PFSK-1 (cell line): Measurements from ENCODE around the gene MX2.

ENCODE experiments used
- POLR2AphosphoS5 ChIP-seq: IDR thresholded peaks from 2 replicates; pipeline ENCODE4 v1.6.1; 2012; ENCODE audit warnings: low read depth, mild to moderate bottlenecking, control low read depth, low read length, moderate library complexity
- SIN3A ChIP-seq: IDR thresholded peaks from 2 replicates; pipeline ENCODE4 v1.6.1; 2012; ENCODE audit warnings: mild to moderate bottlenecking, low read length, moderate library complexity, borderline replicate concordance; ENCODE audit not compliant: insufficient read depth
- TAF1 ChIP-seq: IDR thresholded peaks from 2 replicates; pipeline ENCODE4 v1.6.1; 2012; ENCODE audit warnings: low read length, control low read depth, borderline replicate concordance; ENCODE audit not compliant: insufficient read depth
- TF ChIP-seq, protein P1 (sequence below), 2 experiments: IDR thresholded peaks; 2 replicates each; pipeline versions ENCODE4 v1.6.1 to v1.8.0; 2011 to 2012; ENCODE audit warnings: low read depth in 2 of 2, low read length in 2 of 2, control low read depth in 1 of 2, inconsistent platforms in 1 of 2, mild to moderate bottlenecking in 1 of 2, moderate library complexity in 1 of 2; ENCODE audit not compliant: insufficient read depth in 1 of 2

DNA sequence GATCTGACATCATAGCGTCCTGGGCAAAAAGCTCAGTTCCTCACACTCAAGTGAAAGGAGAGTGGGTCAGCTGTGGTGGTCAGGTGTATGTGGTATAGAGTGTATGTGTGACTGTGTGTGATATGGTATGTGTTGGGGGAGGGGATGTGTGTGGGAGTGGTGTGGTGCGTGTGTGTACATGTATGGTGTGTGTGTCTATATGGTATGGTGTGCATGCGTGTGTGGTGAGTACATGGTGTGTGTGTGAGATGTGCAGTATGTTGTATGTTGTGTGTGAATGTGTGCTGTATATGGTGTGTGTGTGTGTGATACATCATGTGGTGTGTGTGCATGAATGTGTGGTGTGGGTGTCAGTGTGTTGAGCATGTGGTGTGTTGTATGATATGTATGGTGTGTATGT lies 24.3 kb upstream of the MX2 start:
- TF ChIP-seq TAF1 (no peak), SIN3A (no peak), POLR2AphosphoS5 (no peak)
- TF ChIP-seq, protein P1, sequence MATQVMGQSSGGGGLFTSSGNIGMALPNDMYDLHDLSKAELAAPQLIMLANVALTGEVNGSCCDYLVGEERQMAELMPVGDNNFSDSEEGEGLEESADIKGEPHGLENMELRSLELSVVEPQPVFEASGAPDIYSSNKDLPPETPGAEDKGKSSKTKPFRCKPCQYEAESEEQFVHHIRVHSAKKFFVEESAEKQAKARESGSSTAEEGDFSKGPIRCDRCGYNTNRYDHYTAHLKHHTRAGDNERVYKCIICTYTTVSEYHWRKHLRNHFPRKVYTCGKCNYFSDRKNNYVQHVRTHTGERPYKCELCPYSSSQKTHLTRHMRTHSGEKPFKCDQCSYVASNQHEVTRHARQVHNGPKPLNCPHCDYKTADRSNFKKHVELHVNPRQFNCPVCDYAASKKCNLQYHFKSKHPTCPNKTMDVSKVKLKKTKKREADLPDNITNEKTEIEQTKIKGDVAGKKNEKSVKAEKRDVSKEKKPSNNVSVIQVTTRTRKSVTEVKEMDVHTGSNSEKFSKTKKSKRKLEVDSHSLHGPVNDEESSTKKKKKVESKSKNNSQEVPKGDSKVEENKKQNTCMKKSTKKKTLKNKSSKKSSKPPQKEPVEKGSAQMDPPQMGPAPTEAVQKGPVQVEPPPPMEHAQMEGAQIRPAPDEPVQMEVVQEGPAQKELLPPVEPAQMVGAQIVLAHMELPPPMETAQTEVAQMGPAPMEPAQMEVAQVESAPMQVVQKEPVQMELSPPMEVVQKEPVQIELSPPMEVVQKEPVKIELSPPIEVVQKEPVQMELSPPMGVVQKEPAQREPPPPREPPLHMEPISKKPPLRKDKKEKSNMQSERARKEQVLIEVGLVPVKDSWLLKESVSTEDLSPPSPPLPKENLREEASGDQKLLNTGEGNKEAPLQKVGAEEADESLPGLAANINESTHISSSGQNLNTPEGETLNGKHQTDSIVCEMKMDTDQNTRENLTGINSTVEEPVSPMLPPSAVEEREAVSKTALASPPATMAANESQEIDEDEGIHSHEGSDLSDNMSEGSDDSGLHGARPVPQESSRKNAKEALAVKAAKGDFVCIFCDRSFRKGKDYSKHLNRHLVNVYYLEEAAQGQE (IDR thresholded peaks at IDR 0.05; ENCODE audit: insufficient read depth in 1 of 2, low read depth in 2 of 2, low read length in 2 of 2): no peak
